Liver (tissue), 9 donors: ENCODE results near the gene DBT. TPM values are rescaled to one million over a fixed set of nuclear protein-coding genes. Genes with fewer than 3 reads are reported as not detected.

ENCODE experiments used
- DNase-seq: peaks from one replicate; pipeline ENCODE4 v3.0.0-alpha.2; 2017; ENCODE audit warnings: low spot score
- H3K27ac ChIP-seq, 2 donors: one replicate each; pipeline ENCODE4 v1.7.0; 2013; ENCODE audit warnings: inconsistent platforms in 2 of 2, low read length in 2 of 2, control low read depth in 1 of 2, low read depth in 1 of 2, mild to moderate bottlenecking in 1 of 2
- H3K27me3 ChIP-seq, 4 donors: one replicate each; pipeline versions ENCODE4 v1.6.1 to v1.7.0; 2013; ENCODE audit warnings: low read length in 3 of 4, inconsistent platforms in 1 of 4, mild to moderate bottlenecking in 1 of 4, moderate library complexity in 1 of 4; ENCODE audit not compliant: control insufficient read depth in 4 of 4, insufficient read depth in 4 of 4
- H3K36me3 ChIP-seq, 4 donors: one replicate each; pipeline versions ENCODE4 v1.6.1 to v1.7.0; 2013; ENCODE audit warnings: low read length in 3 of 4, mild to moderate bottlenecking in 3 of 4, low read depth in 1 of 4, moderate library complexity in 1 of 4; ENCODE audit not compliant: control insufficient read depth in 4 of 4, insufficient read depth in 3 of 4
- H3K4me1 ChIP-seq, 4 donors: one replicate each; pipeline versions ENCODE4 v1.6.1 to v1.7.0; 2013; ENCODE audit warnings: low read length in 3 of 4, mild to moderate bottlenecking in 3 of 4, moderate library complexity in 1 of 4; ENCODE audit not compliant: control insufficient read depth in 4 of 4, insufficient read depth in 4 of 4
- H3K4me3 ChIP-seq, 3 donors: one replicate each; pipeline versions ENCODE4 v1.6.1 to v1.7.0; 2013; ENCODE audit warnings: low read length in 3 of 3, control low read depth in 1 of 3, low read depth in 1 of 3, mild to moderate bottlenecking in 1 of 3
- H3K9ac ChIP-seq, 2 donors: one replicate each; pipeline ENCODE4 v1.7.0; 2013; ENCODE audit warnings: low read length in 2 of 2, mild to moderate bottlenecking in 2 of 2, moderate library complexity in 2 of 2, control low read depth in 1 of 2, low read depth in 1 of 2
- H3K9me3 ChIP-seq, 4 donors: one replicate each; pipeline versions ENCODE4 v1.6.1 to v1.7.0; 2013; ENCODE audit warnings: low read length in 3 of 4; ENCODE audit not compliant: control insufficient read depth in 4 of 4
- EGR1 ChIP-seq, 2 donors: IDR thresholded peaks; 2 replicates each; pipeline ENCODE4 v1.6.1; 2016 to 2018; ENCODE audit warnings: antibody characterized with exemption in 2 of 2, low read depth in 2 of 2
- GABPA ChIP-seq, 2 donors: IDR thresholded peaks in 1 of 2; conservative IDR thresholded peaks in 1 of 2; 2 replicates each; pipeline ENCODE4 v1.6.1; 2016; ENCODE audit warnings: antibody characterized with exemption in 2 of 2, mild to moderate bottlenecking in 1 of 2, moderate library complexity in 1 of 2
- HNF4A ChIP-seq, 2 donors: conservative IDR thresholded peaks; 2 replicates each; pipeline ENCODE4 v1.6.1; 2016; ENCODE audit warnings: antibody characterized with exemption in 2 of 2, mild to moderate bottlenecking in 2 of 2
- HNF4G ChIP-seq: IDR thresholded peaks from 2 replicates; pipeline ENCODE4 v1.6.1; 2016; ENCODE audit warnings: antibody characterized with exemption
- JUND ChIP-seq, 2 donors: IDR thresholded peaks; 2 replicates each; pipeline ENCODE4 v1.6.1; 2016; ENCODE audit warnings: antibody characterized with exemption in 2 of 2
- RAD21 ChIP-seq, 2 donors: IDR thresholded peaks; 2 replicates each; pipeline ENCODE4 v1.6.1; 2016; ENCODE audit warnings: antibody characterized with exemption in 2 of 2, mild to moderate bottlenecking in 2 of 2
- RXRA ChIP-seq, 2 donors: IDR thresholded peaks; 2 replicates each; pipeline ENCODE4 v1.6.1; 2017 to 2018; ENCODE audit warnings: antibody characterized with exemption in 2 of 2, mild to moderate bottlenecking in 1 of 2
- SP1 ChIP-seq: IDR thresholded peaks from 2 replicates; pipeline ENCODE4 v1.6.1; 2018; ENCODE audit warnings: antibody characterized with exemption, mild to moderate bottlenecking
- TAF1 ChIP-seq: conservative IDR thresholded peaks from 2 replicates; pipeline ENCODE4 v1.6.1; 2016; ENCODE audit warnings: antibody characterized with exemption, mild to moderate bottlenecking
- YY1 ChIP-seq: IDR thresholded peaks from 2 replicates; pipeline ENCODE4 v1.6.1; 2016; ENCODE audit warnings: antibody characterized with exemption, mild to moderate bottlenecking
- WGBS: extraction: QIAGEN DNeasy Blood & Tissue Kit; methylation state at CpG from one replicate; pipeline ENCODE4 v1.1.7; 2013; 5-methylcytosine and 5-hydroxymethylcytosine counted together
- polyA plus RNA-seq, 2 donors: library from polyadenylated mRNA; stranded (reverse) in 1 of 2; unstranded in 1 of 2; fragments of 200-250 nt in 1 of 2; fragments of >200 nt in 1 of 2; fragmentation: Nextera tagmentation in 1 of 2; extraction: Ambion mirVana in 1 of 2; gene quantifications; one replicate each; pipeline versions ENCODE4 v1.2.1 to v1.2.3, GENCODE V29; 2013 to 2015
- total RNA-seq, 2 donors: library from RNA; depleted of rRNA; stranded (reverse); fragments of >200 nt; gene quantifications; one replicate each; pipeline ENCODE4 v1.2.3, GENCODE V29; 2014
- TF ChIP-seq, protein P1 (sequence below): IDR thresholded peaks from 2 replicates; pipeline ENCODE4 v1.6.1; 2016; ENCODE audit warnings: antibody characterized with exemption
- TF ChIP-seq, protein P2 (sequence below): IDR thresholded peaks from 2 replicates; pipeline ENCODE4 v1.6.1; 2016; ENCODE audit warnings: antibody characterized with exemption
- TF ChIP-seq, protein P3 (sequence below): IDR thresholded peaks from 2 replicates; pipeline ENCODE4 v1.6.1; 2016; ENCODE audit warnings: antibody characterized with exemption, mild to moderate bottlenecking
- TF ChIP-seq, protein P4 (sequence below): IDR thresholded peaks from 2 replicates; pipeline ENCODE4 v1.6.1; 2016; ENCODE audit warnings: antibody characterized with exemption
- TF ChIP-seq, protein P5 (sequence below): fragments of 150-350 bp; IDR thresholded peaks from 2 replicates; pipeline ENCODE4 v1.5.1; 2017; ENCODE audit warnings: improper control_type of control experiment, low read depth, low read length; ENCODE audit not compliant: missing input control
- donor health status: healthy.
- donor health status: healthy.
- donor health status: healthy.
- donor health status: healthy.
- donor health status: healthy.

The DBT gene
- total and polyA plus RNA-seq, 4 donors = 7.7 to 10.7 (median 9.1) TPM

GRCh38 chr1:100147875-100148274 lies 101.8 kb downstream of the DBT start:
- no peak for TF ChIP-seq HNF4A (conservative IDR thresholded peaks at IDR 0.05)
- TF ChIP-seq, protein P1, sequence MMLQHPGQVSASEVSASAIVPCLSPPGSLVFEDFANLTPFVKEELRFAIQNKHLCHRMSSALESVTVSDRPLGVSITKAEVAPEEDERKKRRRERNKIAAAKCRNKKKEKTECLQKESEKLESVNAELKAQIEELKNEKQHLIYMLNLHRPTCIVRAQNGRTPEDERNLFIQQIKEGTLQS = no peak
- TF ChIP-seq, protein P2, sequence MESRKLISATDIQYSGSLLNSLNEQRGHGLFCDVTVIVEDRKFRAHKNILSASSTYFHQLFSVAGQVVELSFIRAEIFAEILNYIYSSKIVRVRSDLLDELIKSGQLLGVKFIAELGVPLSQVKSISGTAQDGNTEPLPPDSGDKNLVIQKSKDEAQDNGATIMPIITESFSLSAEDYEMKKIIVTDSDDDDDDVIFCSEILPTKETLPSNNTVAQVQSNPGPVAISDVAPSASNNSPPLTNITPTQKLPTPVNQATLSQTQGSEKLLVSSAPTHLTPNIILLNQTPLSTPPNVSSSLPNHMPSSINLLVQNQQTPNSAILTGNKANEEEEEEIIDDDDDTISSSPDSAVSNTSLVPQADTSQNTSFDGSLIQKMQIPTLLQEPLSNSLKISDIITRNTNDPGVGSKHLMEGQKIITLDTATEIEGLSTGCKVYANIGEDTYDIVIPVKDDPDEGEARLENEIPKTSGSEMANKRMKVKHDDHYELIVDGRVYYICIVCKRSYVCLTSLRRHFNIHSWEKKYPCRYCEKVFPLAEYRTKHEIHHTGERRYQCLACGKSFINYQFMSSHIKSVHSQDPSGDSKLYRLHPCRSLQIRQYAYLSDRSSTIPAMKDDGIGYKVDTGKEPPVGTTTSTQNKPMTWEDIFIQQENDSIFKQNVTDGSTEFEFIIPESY = no peak
- TF ChIP-seq JUND (IDR thresholded peaks at IDR 0.05) = no peak
- no peak for TF ChIP-seq RXRA (IDR thresholded peaks at IDR 0.05)
- TF ChIP-seq, protein P3, sequence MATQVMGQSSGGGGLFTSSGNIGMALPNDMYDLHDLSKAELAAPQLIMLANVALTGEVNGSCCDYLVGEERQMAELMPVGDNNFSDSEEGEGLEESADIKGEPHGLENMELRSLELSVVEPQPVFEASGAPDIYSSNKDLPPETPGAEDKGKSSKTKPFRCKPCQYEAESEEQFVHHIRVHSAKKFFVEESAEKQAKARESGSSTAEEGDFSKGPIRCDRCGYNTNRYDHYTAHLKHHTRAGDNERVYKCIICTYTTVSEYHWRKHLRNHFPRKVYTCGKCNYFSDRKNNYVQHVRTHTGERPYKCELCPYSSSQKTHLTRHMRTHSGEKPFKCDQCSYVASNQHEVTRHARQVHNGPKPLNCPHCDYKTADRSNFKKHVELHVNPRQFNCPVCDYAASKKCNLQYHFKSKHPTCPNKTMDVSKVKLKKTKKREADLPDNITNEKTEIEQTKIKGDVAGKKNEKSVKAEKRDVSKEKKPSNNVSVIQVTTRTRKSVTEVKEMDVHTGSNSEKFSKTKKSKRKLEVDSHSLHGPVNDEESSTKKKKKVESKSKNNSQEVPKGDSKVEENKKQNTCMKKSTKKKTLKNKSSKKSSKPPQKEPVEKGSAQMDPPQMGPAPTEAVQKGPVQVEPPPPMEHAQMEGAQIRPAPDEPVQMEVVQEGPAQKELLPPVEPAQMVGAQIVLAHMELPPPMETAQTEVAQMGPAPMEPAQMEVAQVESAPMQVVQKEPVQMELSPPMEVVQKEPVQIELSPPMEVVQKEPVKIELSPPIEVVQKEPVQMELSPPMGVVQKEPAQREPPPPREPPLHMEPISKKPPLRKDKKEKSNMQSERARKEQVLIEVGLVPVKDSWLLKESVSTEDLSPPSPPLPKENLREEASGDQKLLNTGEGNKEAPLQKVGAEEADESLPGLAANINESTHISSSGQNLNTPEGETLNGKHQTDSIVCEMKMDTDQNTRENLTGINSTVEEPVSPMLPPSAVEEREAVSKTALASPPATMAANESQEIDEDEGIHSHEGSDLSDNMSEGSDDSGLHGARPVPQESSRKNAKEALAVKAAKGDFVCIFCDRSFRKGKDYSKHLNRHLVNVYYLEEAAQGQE = no peak
- Histone ChIP-seq H3K9ac (no peak overlapping the region), H3K36me3 (peaks cover 0 to 50% (median 47%) of the 10 kb centered on the region in 4 donors)

GRCh38 chr1:100146958-100147357 lies 102.7 kb downstream of the DBT start:
- Histone ChIP-seq H3K9me3 (no peaks in the 10 kb centered on the region), H3K36me3 (peaks cover 0 to 56% (median 53%) of the 10 kb centered on the region in 4 donors), H3K27ac (no peak overlapping the region), H3K9ac (no peak overlapping the region), H3K4me3 (no peak overlapping the region), H3K27me3 (no peaks in the 10 kb centered on the region), H3K4me1 (no peaks in the 10 kb centered on the region)
- no peak for TF ChIP-seq YY1
- TF ChIP-seq, protein P4, sequence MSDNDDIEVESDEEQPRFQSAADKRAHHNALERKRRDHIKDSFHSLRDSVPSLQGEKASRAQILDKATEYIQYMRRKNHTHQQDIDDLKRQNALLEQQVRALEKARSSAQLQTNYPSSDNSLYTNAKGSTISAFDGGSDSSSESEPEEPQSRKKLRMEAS = no peak
- TF ChIP-seq, protein P2 = no peak
- TF ChIP-seq, protein P3 = no peak
- no peak for TF ChIP-seq GABPA (IDR thresholded peaks at IDR 0.05 in 1 of 2, conservative IDR thresholded peaks at IDR 0.05 in 1 of 2)
- no peak for TF ChIP-seq HNF4A (conservative IDR thresholded peaks at IDR 0.05)
- TF ChIP-seq SP1 = no peak
- TF ChIP-seq, protein P5, sequence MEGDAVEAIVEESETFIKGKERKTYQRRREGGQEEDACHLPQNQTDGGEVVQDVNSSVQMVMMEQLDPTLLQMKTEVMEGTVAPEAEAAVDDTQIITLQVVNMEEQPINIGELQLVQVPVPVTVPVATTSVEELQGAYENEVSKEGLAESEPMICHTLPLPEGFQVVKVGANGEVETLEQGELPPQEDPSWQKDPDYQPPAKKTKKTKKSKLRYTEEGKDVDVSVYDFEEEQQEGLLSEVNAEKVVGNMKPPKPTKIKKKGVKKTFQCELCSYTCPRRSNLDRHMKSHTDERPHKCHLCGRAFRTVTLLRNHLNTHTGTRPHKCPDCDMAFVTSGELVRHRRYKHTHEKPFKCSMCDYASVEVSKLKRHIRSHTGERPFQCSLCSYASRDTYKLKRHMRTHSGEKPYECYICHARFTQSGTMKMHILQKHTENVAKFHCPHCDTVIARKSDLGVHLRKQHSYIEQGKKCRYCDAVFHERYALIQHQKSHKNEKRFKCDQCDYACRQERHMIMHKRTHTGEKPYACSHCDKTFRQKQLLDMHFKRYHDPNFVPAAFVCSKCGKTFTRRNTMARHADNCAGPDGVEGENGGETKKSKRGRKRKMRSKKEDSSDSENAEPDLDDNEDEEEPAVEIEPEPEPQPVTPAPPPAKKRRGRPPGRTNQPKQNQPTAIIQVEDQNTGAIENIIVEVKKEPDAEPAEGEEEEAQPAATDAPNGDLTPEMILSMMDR = no peak
- no peak for TF ChIP-seq EGR1 (IDR thresholded peaks at IDR 0.05; ENCODE audit: low read depth in 2 of 2)
- TF ChIP-seq RAD21 (IDR thresholded peaks at IDR 0.05) = no peak
- TF ChIP-seq TAF1 = no peak
- no peak for TF ChIP-seq HNF4G
- TF ChIP-seq, protein P1 = no peak
- WGBS = 98% methylated on average over 1 of the region's 1 CpG
- no peak for DNase-seq

More at GRCh38 chr1:100147875-100148274, 101.8 kb downstream of the DBT start:
- WGBS = 93% methylated on average over 4 of the region's 4 CpGs
- no peaks in the 10 kb centered on the region for H3K4me1 ChIP-seq
- no peak for DNase-seq
- H3K4me3 ChIP-seq = no peak overlapping the region
- H3K27me3 ChIP-seq = no peaks in the 10 kb centered on the region
- no peak overlapping the region for H3K27ac ChIP-seq
- H3K9me3 ChIP-seq = no peaks in the 10 kb centered on the region
